Measurements from ENCODE around the gene TCAF1.
"Not testable (repeated sequence)": the region's sequence is repeated elsewhere in the genome, so short reads cannot be mapped to it uniquely, and the experiment has no call there.

Gene TCAF1

DNA sequence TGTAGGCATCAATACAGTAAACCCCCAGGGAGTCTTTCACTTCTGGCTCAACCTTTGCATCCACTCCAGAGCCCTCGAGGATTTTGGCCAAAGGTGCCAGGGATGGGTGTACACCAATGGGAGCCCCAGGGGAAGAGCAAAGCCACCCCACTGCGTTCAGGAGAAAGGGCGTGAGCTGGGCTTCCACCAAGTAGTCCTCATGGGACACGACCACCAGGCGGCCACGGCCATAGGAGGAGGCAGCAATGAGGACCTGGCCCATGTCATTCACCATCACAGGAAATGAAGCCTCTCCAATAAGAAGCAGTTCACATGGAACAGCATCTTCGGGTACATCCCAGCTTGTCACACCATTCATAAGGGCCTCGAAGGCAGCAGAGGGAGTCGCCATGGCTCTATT is 25.8 kb downstream of the TCAF1 start:
- DNase-seq = no peak
- in situ Hi-C loops (cut with MboI; ENCODE audit: low pct_unique_long_range_greater_than_20kb, low sequenced_read_pairs) = no loop called here

DNA sequence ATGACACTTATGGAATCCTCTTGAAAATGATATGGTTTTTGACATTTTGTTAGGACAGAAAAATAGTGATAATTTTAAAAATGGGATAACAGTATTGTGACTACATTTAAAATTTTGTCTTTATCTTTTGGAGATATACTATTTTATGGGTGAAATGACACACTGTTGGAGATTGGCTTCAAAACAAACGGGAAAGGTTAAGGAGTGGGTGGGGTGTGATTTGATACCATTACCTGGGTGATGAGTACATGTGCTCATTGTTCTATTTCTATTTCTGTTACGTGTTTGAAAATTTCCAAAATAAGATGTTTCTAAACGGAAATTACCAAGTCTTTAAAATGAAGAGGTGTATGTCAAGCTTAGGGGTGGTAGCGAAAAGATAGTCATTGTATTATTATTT is 28.7 kb downstream of the TCAF1 start:
- in situ Hi-C loops (cut with MboI; ENCODE audit: low pct_unique_long_range_greater_than_20kb, low sequenced_read_pairs); DNase-seq: not testable (repeated sequence)

DNA sequence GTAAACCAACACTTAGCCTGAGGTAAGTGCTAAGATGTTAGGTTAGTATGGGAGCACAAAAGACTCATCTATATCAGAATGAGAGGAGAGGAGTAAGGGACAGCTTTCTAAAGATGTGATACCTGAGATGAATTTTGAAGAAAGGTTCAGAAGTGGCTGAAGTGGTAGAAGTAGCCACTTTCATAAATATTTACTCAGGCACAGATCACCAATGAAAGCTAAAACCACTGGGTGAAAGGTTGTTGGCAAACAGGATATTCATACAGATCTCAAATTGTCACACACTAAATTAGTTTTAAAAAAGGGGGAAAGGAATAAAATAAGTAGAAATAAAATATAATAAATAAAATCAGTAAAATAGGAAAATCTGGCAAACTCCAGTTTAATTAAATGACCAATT is 30.4 kb downstream of the TCAF1 start:
- in situ Hi-C loops (cut with MboI; ENCODE audit: low pct_unique_long_range_greater_than_20kb, low sequenced_read_pairs) = not testable (repeated sequence)

DNA sequence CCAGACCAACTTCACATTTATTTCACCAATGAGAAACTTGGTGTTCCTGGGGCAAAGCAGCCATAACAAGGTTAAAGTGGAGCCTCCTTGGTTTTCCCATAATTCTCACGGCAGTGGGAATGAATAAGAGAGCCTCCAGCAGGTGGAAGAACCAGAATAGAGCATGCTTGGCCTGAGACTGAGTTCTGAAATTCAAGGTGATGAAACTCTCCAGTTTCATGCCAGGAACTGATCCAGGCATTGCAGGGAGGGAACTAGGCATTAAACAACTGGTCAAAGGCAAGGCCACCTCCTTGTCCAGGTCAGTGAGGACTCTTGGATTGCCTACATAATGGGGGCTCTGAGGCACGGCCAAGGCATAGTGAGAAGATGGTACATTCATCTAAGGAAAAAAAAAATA is 44.0 kb downstream of the TCAF1 start:
- DNase-seq; in situ Hi-C loops (cut with MboI; ENCODE audit: low pct_unique_long_range_greater_than_20kb, low sequenced_read_pairs): not testable (repeated sequence)

More for the DNA sequence above, 30.4 kb downstream of the TCAF1 start:
- not testable (repeated sequence) for DNase-seq

DNA sequence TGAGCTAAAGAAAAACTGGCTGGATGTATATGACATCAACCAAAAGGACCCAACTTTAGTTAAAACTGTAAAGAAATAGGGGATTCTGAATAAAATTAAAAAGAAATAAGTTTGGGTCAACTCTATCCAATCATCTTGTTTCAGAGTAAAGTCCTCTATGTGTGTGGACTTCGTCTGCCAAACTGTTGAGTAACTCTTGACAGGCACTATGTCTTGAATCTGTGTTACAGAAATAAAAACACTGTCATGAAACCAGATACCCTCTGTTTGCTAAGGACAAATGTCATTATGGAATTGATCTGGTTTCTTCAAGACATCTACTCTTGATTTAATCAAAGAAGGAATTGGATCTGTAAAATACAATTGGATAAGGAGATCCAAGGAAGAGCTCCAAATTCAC is 46.5 kb downstream of the TCAF1 start:
- DNase-seq; in situ Hi-C loops (cut with MboI; ENCODE audit: low pct_unique_long_range_greater_than_20kb, low sequenced_read_pairs): not testable (repeated sequence)

DNA sequence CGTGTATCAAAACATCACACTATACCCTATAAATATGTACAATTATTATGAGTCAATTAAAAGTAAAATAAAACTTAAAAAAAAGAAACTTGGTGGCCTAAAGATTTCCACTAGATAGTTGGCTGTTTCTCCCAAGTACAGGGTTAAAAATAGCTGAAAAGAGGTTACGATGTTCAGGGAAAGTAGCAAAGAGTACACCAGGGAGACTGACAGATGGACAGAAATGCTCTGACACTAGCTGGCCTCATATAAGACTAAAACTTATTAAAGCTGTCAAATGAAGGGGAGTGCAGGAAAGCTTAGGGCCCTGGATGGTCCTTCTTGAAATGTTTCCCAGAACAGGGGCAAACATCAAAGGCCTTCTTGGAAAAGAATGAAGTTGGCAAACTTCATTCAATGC is 51.3 kb downstream of the TCAF1 start:
- DNase-seq = no peak
- in situ Hi-C loops (cut with MboI; ENCODE audit: low pct_unique_long_range_greater_than_20kb, low sequenced_read_pairs) = no loop called here

DNA sequence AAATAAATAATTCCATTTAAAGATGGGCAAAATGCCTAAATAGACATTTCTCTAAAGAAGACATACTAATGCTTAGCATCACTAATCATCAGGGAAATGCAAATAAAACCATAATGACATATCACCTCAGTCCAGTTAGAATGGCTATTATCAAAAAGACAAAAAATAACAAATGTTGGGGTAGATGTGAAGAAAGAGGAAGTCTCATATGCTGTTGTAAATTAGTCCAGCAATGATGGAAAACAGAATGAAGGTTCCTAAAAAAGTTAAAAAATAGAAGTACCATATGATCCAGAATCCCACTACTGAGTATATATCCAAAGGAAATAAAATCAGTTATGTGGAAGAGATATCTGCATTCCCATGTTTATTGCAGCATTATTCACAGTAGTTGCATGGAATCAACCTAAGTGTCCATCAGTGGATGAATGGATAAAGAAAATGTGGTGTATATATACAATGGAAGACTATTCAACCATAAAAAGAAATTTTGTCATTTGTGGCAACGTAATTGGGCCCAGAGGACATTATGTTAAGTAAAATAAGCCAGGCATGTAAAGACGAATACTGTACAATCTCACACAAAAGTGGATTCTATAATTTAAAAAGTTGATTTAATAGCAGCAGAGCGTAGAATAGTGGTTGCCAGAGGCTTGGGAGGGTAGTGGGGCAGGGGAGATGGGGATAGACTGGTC is 52.0 kb downstream of the TCAF1 start:
- in situ Hi-C loops (cut with MboI; ENCODE audit: low pct_unique_long_range_greater_than_20kb, low sequenced_read_pairs) = no loop called here

DNA sequence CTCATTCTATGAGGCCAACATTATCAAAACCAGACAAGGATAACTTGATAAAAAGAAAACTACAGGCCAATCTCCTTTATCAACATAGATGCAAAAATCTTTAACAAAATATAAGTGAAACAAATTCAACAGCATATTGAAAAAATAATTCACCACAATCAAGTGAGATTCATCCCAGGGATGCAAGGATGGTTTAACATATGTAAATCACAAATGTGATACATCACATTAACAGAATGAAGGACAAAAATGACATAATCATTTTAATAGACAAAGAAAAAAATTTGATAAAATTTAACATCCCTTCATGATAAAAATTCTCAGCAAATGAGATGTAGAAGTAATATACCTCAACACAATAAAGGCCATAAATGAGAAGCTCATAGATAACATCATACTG is 53.8 kb downstream of the TCAF1 start:
- in situ Hi-C loops (cut with MboI; ENCODE audit: low pct_unique_long_range_greater_than_20kb, low sequenced_read_pairs) = no loop called here
- no peak for DNase-seq

More for the DNA sequence above, 52.0 kb downstream of the TCAF1 start:
- DNase-seq = peak; percentile 9

DNA sequence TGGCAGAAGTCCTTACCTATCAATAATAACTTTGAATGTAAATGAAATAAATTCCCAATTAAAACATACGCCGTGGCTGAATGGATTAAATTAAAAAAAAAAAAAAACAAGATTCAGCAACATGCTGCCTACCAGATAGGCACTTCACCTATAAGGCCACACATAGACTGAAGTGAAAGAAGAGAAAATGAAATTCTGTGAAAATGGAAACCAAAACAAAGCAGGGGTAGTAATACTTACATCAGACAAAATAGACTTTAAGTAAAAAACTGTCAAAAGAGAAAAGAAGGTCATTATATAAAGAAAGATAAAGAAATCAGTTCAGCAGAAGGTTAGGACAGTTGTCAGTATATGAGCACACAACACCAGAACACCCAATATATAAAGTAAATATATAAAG is 55.3 kb downstream of the TCAF1 start:
- in situ Hi-C loops (cut with MboI; ENCODE audit: low pct_unique_long_range_greater_than_20kb, low sequenced_read_pairs) = no loop called here
- no peak for DNase-seq

DNA sequence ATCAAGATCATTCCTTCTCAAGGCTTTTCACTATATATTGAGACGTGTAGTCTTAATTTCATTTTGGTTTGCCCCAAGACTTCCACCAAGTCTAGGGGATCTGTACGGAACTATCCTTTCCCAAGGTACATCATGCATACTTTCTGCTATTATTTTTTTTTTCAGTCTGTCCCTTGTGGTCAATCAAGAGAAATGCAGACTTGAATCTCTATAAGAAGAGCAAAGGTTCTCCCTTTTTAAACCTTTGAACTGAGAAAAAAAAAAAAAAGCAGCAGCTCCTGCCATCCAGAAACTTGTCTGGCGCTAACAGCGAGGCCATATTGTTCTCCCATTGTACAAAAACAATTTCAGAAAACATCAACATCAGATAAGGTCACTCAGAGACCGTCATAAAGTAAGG is 60.3 kb downstream of the TCAF1 start:
- in situ Hi-C loops (cut with MboI; ENCODE audit: low pct_unique_long_range_greater_than_20kb, low sequenced_read_pairs); DNase-seq: not testable (repeated sequence)

DNA sequence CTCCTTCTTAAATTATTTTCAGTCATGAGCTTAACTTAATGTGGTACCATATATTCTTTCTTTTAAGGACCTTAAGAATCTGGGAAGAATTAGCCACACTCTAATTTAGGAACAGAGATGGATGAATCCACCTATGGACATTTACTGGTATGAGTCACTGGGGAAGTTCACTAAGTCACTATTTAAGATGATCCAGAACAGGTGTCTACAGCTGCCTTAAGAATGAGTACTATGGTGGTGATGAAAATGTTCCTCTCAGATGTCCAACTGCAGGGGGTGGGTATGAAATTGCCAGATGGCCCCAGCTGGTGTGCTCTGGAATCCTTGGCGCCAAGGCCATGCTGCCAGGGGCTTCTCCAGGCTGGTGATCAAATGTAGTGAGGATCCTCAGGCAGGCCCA is 61.9 kb downstream of the TCAF1 start:
- DNase-seq; in situ Hi-C loops (cut with MboI; ENCODE audit: low pct_unique_long_range_greater_than_20kb, low sequenced_read_pairs): not testable (repeated sequence)

DNA sequence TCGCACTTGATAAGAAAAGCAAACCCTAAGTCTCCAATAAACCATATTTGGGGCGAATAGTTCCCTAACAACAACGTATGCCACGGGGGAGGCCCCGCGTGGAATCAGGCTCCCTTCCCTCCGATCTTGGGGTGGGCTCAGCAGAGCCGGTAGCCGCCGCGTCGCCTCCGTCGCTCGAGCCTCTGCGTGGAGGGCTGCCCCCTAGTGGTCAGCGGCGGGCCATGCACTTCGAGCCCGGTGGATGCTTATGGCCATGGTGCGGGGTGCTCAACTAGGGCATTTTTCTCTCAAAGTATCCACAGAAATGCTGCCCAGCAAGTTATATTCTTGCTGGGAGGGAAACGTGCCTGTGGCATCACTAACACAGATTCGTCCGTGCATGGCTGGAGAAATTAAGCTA is 64.8 kb downstream of the TCAF1 start:
- DNase-seq; in situ Hi-C loops (cut with MboI; ENCODE audit: low pct_unique_long_range_greater_than_20kb, low sequenced_read_pairs): not testable (repeated sequence)

DNA sequence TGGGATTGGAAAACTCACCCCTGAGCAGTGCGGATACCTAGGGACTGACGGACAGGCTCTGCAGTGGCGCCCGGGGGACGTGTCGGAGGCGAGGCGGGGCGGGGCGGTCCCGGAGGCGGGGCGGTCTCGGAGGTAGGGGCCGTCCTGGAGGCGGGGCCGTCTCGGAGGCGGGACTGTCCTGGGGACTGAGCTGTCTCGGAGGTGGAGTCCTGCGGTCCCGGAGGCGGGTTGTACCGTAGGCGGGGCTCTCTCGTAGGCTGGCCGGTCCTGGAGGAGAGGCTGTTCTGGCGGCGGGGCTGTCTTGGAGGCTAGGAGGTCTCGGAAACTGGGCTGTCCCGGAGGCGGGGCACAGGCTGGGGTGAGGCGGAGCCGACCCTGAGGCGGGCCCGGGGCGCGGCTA is 65.4 kb downstream of the TCAF1 start:
- DNase-seq; in situ Hi-C loops (cut with MboI; ENCODE audit: low pct_unique_long_range_greater_than_20kb, low sequenced_read_pairs): not testable (repeated sequence)

DNA sequence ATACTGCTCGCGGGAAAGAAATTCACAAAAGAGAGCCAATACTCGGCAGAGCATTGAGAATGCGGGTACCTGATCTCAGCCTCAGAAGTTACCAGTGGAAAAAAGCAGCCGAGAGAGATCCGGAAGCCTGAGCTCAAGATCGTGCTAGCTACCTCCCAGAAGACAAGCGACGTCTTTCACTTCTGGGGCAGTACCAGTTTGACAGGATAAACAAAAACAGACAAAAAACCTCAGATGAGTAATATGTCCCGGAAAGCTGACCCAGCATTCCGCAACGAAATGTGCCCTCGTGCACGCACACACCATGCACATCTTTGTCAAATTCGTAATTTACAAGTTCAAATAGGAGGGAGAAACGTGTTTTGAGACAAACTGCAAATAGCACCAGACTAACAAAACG is 65.9 kb downstream of the TCAF1 start:
- in situ Hi-C loops (cut with MboI; ENCODE audit: low pct_unique_long_range_greater_than_20kb, low sequenced_read_pairs); DNase-seq: not testable (repeated sequence)

DNA sequence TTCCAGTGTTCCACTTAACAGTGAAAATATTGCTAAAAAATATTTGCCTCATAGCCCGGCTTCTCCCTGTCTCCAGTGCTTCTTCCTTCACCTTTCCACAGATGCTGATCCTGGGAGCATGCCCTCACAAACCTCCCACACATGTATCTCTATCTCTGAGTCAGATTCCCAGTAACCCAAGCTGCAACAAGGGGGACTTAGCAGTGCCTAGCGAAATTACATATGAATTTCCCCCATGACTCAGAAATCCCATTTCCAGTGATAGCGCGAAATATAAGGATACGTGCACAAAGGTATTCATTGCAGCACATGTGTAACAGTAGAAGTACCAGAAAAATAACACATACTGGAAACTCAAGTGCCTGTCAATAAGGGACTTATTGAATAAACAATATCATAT is 75.4 kb downstream of the TCAF1 start:
- DNase-seq; in situ Hi-C loops (cut with MboI; ENCODE audit: low pct_unique_long_range_greater_than_20kb, low sequenced_read_pairs): not testable (repeated sequence)

DNA sequence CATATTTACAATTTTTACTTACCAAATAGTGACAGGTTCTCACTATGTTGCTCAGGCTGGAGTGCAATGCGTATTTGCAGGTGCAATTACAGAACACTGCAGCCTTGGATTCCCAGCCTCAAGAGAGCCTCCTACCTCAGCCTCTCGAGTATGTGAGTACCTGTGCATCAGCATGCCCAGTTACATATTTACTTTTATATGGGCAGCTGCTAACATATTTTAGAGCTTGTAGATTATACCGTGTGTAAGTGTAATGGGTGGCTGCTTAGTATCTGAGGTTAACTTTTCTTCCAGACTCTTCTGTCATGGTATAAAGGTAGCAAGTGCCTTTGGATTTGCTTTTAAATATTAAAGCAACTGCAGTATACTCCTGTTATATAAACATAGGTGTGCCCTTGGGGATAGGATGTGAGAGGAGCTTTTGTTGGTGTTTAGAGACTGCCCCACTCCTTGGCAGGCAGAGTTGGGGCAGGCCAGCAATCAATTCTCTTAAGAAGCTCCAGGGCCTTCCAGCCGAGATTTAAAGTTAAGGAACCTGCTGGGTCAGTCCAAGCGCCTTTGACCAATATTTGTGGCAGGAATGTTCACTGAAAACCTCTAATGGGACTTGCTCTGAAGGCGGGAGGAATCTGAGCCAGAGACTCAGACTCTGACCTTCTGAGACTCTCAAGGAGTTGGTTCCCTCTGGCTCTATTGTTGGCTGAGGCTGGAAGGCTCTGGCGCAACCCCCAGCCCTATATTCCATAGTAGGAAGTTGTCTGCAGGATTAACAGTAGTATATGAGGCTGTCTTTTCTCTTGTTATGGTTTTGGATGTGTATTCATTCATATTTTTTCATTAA is 77.5 kb downstream of the TCAF1 start:
- DNase-seq; in situ Hi-C loops (cut with MboI; ENCODE audit: low pct_unique_long_range_greater_than_20kb, low sequenced_read_pairs): not testable (repeated sequence)

DNA sequence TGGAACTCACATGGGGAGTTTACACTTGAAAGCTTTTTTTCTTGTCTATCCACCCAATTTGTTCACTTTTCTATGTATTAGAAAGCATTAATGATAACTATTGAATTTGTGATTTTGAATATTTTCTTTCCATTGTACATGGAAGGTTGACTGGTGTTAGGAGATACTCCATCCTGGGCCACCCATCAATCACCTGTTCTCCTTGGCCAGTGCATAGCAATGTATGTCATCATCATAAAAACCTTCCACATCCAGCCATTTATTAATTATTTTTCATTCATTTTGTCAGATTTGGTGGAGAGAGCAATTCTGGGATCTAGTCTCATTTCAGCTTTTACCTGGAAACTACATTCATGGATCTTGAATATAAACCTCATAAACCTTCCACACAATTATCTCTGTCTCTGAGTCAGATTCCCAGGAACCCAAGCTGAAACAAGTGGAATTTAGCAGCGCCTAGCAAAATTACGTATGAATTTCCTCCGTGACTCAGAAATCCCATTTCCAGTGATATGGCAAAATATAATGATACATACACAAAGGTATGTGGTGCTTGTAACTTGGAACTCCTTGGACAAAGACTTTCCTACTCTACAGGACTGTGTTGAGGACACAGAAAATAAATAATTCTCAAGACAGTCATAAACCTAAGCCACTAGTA is 78.2 kb downstream of the TCAF1 start:
- in situ Hi-C loops (cut with MboI; ENCODE audit: low pct_unique_long_range_greater_than_20kb, low sequenced_read_pairs) = not testable (repeated sequence)

DNA sequence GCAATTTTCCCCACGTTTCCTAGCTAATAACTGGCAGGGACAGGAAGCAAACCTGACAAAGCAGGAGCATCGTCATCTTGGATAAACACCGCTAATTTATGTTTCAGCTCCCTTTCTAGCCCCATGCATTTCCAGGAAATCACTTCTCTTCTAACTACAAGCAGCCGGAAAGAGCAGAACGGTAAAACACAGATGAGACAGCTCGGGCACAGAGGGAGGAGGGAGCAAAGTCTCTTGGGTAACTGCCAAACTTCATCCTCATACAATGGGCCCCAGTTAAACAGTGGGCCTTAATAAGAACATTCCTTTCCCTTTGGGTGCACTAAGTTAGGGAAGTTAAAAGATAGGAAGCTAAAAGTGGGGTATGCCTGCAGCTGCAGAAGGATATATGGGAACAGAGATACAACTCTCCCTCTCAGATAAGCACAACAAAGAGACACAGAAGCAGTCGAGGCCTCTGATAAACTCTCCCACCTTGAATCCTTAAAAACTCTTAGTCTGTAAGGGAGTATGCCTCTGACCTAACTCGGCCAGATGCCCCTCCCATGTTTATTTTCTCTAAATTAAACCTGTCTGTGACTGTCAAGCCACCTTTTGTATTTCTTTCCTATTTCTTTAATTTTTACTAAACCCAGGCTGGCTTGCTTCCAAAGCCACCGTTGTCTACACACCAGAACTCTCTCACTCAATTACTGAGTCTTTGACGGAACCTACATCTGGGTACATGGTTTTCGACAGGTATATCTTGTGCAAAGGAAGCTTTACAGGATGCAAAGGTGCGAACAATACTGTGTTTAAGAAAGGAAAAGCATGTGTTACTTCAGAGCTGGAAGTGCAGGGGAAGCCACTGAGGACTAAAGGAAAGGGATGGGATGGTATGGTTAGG is 80.3 kb downstream of the TCAF1 start:
- in situ Hi-C loops (cut with MboI; ENCODE audit: low pct_unique_long_range_greater_than_20kb, low sequenced_read_pairs); DNase-seq: not testable (repeated sequence)

More for the DNA sequence above, 78.2 kb downstream of the TCAF1 start:
- DNase-seq = not testable (repeated sequence)

DNA sequence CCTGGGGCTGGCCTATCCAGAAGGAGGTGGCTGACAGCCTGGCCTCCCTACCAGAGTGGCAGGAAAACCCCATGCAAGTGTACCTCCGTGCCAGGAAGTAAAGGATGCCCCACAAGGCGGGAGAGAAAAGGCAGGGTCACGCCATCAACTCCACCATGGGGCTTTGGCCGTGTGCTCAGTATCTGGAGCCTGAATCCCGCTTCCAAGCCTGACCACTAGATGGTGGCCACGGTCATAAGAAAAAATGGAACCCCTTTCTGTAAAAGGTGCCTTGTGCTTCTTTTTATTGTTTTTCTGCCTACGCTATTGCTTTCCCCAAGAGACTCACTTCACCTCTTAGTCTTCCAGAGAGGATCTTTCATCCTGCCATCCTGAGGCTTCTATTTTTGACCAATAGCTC is 84.1 kb downstream of the TCAF1 start:
- DNase-seq; in situ Hi-C loops (cut with MboI; ENCODE audit: low pct_unique_long_range_greater_than_20kb, low sequenced_read_pairs): not testable (repeated sequence)
